Chondrocyte (in vitro differentiated cells): ENCODE data around the gene HK2. TPM values are rescaled to one million over a fixed set of nuclear protein-coding genes. Genes with fewer than 3 reads are reported as not detected.
A peak's percentile ranks its signal among the peaks of the same experiment; 100 is the strongest.
"Not testable (repeated sequence)": the region's sequence is repeated elsewhere in the genome, so short reads cannot be mapped to it uniquely, and the experiment has no call there.

Experiments
- DNase-seq: peaks from one replicate; pipeline ENCODE4 v3.0.0; 2021; ENCODE audit warnings: mixed read lengths, low spot score
- H3K27ac Mint-ChIP-seq: one replicate; pipeline ENCODE4 v1.8.0; 2021; ENCODE audit warnings: mild to moderate bottlenecking, moderate library complexity, mixed read lengths; ENCODE audit not compliant: unreplicated experiment
- H3K27me3 Mint-ChIP-seq: 2 replicates; pipeline ENCODE4 v1.8.0; 2021; ENCODE audit warnings: low read depth, mixed read lengths
- H3K36me3 Mint-ChIP-seq: 2 replicates; pipeline ENCODE4 v1.8.0; 2021; ENCODE audit warnings: low read depth, mixed read lengths
- H3K4me1 Mint-ChIP-seq: 2 replicates; pipeline ENCODE4 v1.8.0; 2021; ENCODE audit warnings: low read depth, mild to moderate bottlenecking, mixed read lengths
- H3K4me3 Mint-ChIP-seq: one replicate; pipeline ENCODE4 v1.8.0; 2021; ENCODE audit warnings: mild to moderate bottlenecking, moderate library complexity, mixed read lengths; ENCODE audit not compliant: unreplicated experiment
- H3K9me3 Mint-ChIP-seq: 2 replicates; pipeline ENCODE4 v1.8.0; 2021; ENCODE audit warnings: low read depth, mixed read lengths
- CTCF ChIP-seq: fragments of 200-600 bp; sonication (generic); IDR thresholded peaks from 2 replicates; pipeline ENCODE4 v1.5.0; 2021; ENCODE audit warnings: antibody characterized with exemption, mild to moderate bottlenecking, moderate library complexity
- total RNA-seq: library from RNA; stranded (reverse); gene quantifications from 3 replicates; pipeline ENCODE4 v1.2.1, GENCODE V29; 2021

HK2 gene
- total RNA-seq, 1 donor from 2014 or later, result 31.4 TPM

DNA sequence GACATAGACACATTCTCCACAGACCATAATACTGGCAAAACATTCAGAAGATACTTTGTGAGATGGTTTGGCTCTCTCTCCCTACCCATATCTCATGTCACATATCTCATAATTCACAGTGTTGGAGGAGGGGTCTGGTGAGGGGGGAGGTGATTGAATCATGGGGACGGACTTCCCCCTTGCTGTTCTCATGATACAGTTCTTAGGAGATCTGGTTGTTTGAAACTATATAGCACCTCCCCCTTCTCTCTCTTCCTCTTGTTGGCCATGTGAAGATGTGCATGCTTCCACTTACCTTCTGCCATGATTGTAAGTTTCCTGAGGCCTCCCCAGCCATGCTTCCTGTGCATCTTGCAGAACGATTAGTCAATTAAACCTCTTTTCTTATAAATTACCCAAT, 61.1 kb downstream of the HK2 start:
- TF ChIP-seq CTCF, result no peak
- H3K4me3 Mint-ChIP-seq, result no peak overlapping the region
- H3K4me1 Mint-ChIP-seq, result peaks cover 43% of the 10 kb centered on the region
- DNase-seq, result no peak
- peak overlapping the region; percentile 60 for H3K27ac Mint-ChIP-seq
- H3K36me3 Mint-ChIP-seq, result peaks cover 27% of the 10 kb centered on the region
- no peaks in the 10 kb centered on the region for H3K9me3 Mint-ChIP-seq
- no peaks in the 10 kb centered on the region for H3K27me3 Mint-ChIP-seq

- H3K4me1 Mint-ChIP-seq, result peaks cover 43% of the 10 kb centered on the region
- no peaks in the 10 kb centered on the region for H3K27me3 Mint-ChIP-seq
- no peaks in the 10 kb centered on the region for H3K9me3 Mint-ChIP-seq
- no peak for DNase-seq
- no peak overlapping the region for H3K27ac Mint-ChIP-seq
- TF ChIP-seq CTCF, result no peak
- peaks cover 18% of the 10 kb centered on the region for H3K36me3 Mint-ChIP-seq
- H3K4me3 Mint-ChIP-seq, result no peak overlapping the region
These were observed 62.3 kb downstream of the HK2 start for GRCh38 chr2:74896232-74896631.

DNA sequence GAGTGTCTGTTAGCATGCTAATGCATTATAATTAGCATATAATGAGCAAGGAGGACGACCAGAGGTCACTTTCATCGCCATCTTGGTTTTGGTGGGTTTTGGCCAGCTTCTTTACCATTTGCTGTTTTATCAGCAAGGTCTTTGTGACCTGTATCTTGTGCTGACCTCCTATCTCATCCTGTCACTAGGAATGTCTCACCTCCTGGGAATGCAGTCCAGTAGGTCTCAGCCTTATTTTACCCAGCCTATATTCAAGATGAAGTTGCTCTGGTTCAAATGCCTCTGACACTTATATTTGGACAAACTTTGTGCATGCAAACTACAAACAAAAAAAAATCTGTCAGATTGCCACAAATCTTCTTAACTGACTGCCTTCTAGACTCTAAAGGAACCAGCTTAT, 66.3 kb downstream of the HK2 start:
- not testable (repeated sequence) for H3K27ac Mint-ChIP-seq, DNase-seq, H3K9me3 Mint-ChIP-seq, H3K4me1 Mint-ChIP-seq, H3K4me3 Mint-ChIP-seq, H3K27me3 Mint-ChIP-seq
- peaks cover 11% of the 10 kb centered on the region for H3K36me3 Mint-ChIP-seq

- DNase-seq, result no peak
- H3K27ac Mint-ChIP-seq, result no peak overlapping the region
- H3K9me3 Mint-ChIP-seq, result no peaks in the 10 kb centered on the region
- no peak overlapping the region for H3K4me3 Mint-ChIP-seq
- TF ChIP-seq CTCF, result no peak
- no peaks in the 10 kb centered on the region for H3K4me1 Mint-ChIP-seq
- H3K27me3 Mint-ChIP-seq, result no peaks in the 10 kb centered on the region
- peaks cover 4% of the 10 kb centered on the region for H3K36me3 Mint-ChIP-seq
These were observed 68.4 kb downstream of the HK2 start for GRCh38 chr2:74902281-74902860.

DNA sequence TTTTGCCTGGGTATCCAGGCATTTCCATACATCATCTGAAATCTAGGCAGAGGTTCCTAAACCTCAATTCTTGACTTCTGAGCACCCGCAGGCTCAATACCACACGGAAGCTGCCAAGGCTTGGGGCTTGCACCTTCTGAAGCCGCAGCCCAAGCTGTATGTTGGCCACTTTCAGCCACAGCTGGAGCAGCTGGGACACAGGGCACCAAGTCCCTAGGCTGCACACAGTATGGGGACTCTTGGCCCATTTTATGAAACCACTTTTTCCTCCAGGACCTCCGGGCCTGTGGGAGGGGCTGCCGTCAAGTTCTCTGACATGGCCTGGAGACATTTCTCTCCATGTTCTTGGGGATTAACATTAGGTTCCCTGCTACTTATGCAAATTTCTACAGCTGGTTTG, 72.5 kb downstream of the HK2 start:
- Mint-ChIP-seq H3K9me3 (no peaks in the 10 kb centered on the region), H3K4me1 (peaks cover 6% of the 10 kb centered on the region), H3K4me3 (no peak overlapping the region), H3K36me3 (peaks cover 2% of the 10 kb centered on the region), H3K27me3 (no peaks in the 10 kb centered on the region), H3K27ac (no peak overlapping the region)
- no peak for TF ChIP-seq CTCF
- no peak for DNase-seq

DNA sequence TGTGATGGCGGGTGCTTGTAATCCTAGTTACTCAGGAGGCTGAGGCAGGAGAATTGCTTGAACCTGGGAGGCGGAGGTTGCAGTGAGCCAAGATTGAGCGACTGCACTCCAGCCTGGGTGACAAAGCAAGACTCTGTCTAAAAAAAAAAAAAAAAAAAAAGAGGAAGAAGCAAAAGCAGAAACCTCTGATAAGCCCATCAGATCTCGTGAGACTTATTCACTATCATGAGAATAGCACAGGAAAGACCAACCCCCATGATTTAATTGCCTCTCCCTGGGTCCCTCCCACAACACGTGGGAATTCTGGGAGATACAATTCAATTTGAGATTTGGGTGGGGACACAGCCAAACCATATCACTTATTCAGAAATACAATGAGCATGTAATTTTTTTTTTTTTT, 73.6 kb downstream of the HK2 start:
- not testable (repeated sequence) for H3K9me3 Mint-ChIP-seq, DNase-seq, H3K4me3 Mint-ChIP-seq, H3K27ac Mint-ChIP-seq, H3K27me3 Mint-ChIP-seq, H3K36me3 Mint-ChIP-seq, H3K4me1 Mint-ChIP-seq
